Nephron progenitor cell (in vitro differentiated cells): Measurements from ENCODE around the gene CAMKK2.
A peak's percentile ranks its signal among the peaks of the same experiment; 100 is the strongest.

ENCODE experiments used
- DNase-seq: peaks from one replicate; pipeline ENCODE4 v3.0.0; 2021
- H3K27ac Mint-ChIP-seq: 2 replicates; pipeline ENCODE4 v1.8.0; 2021; ENCODE audit warnings: mild to moderate bottlenecking, moderate library complexity, mixed read lengths
- H3K27me3 Mint-ChIP-seq: 2 replicates; pipeline ENCODE4 v1.8.0; 2021; ENCODE audit warnings: mild to moderate bottlenecking, low read depth, mixed read lengths; ENCODE audit not compliant: poor library complexity
- H3K36me3 Mint-ChIP-seq: 2 replicates; pipeline ENCODE4 v1.8.0; 2021; ENCODE audit warnings: low read depth, mixed read lengths
- H3K4me1 Mint-ChIP-seq: 2 replicates; pipeline ENCODE4 v1.8.0; 2021; ENCODE audit warnings: mixed read lengths
- H3K4me3 Mint-ChIP-seq: 2 replicates; pipeline ENCODE4 v1.8.0; 2021; ENCODE audit warnings: mild to moderate bottlenecking, moderate library complexity, mixed read lengths
- H3K9me3 Mint-ChIP-seq: 2 replicates; pipeline ENCODE4 v1.8.0; 2021; ENCODE audit warnings: mild to moderate bottlenecking, moderate library complexity, mixed read lengths
- CTCF ChIP-seq: fragments of 200-600 bp; sonication (generic); IDR thresholded peaks from 2 replicates; pipeline ENCODE4 v1.5.0; 2021; ENCODE audit warnings: antibody characterized with exemption

The CAMKK2 gene

DNA sequence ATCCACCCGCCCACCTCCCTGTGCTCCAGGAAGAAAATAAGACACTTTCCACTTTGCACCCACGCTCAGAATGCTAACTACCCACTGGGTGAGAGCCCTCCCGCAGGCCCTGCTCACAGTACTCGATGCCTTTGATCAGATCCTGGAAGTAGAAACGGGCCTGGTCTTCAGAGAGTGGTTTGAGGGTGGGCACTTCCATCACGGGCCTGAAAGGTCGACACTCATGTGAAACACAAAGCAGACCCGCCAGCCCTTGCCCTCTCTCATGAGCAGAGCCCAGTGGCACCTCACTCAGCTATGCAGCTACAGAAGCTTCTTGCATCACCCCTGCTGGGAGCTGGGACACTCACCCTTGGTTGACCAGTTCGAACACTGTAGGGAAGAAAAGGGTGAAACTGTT lies 41.1 kb downstream of the CAMKK2 start:
- no peak overlapping the region for H3K4me3 Mint-ChIP-seq
- H3K4me1 Mint-ChIP-seq = peaks cover 26% of the 10 kb centered on the region
- no peak for TF ChIP-seq CTCF
- peaks cover 88% of the 10 kb centered on the region for H3K36me3 Mint-ChIP-seq
- no peak for DNase-seq
- H3K27ac Mint-ChIP-seq = no peak overlapping the region
- no peaks in the 10 kb centered on the region for H3K27me3 Mint-ChIP-seq
- no peaks in the 10 kb centered on the region for H3K9me3 Mint-ChIP-seq

DNA sequence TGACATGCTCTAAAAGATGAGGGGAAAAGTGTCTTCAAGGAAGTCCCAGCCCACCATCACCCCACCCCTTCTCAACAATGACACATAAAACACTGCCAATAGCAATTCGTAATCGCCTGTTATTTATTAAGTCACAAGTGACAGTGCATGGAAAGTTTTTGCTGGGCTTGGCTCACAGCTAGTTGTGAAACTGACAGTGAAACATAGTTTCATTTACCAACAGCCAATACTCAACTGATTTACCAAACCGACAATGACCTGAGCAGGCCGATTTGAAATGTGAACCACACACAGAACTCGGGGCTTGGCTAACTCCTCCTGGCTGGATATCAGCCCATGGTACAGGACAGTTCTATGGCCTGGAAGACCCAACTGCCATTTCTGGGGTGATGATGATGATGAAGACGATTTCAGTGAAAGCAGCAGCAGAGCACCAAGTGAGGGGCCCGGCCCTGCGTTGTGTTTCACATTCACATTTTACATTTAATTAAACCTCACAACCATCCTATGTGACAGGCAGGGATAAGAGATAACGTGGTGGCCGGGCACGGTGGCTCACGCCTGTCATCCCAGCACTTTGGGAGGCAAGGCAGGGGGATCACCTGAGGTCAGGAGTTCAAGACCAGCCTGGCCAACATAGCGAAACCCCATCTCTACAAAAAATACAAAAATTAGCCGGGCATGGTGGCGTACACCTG lies 42.7 kb downstream of the CAMKK2 start:
- H3K9me3 Mint-ChIP-seq = no peaks in the 10 kb centered on the region
- H3K4me3 Mint-ChIP-seq = no peak overlapping the region
- TF ChIP-seq CTCF = no peak
- no peak overlapping the region for H3K27ac Mint-ChIP-seq
- peaks cover 35% of the 10 kb centered on the region for H3K4me1 Mint-ChIP-seq
- DNase-seq = no peak
- H3K27me3 Mint-ChIP-seq = no peaks in the 10 kb centered on the region
- peaks cover 79% of the 10 kb centered on the region for H3K36me3 Mint-ChIP-seq

GRCh38 chr12:121252712-121253345 lies 43.7 kb downstream of the CAMKK2 start:
- Mint-ChIP-seq H3K9me3 (no peaks in the 10 kb centered on the region), H3K27ac (no peak overlapping the region), H3K4me1 (peaks cover 39% of the 10 kb centered on the region), H3K36me3 (peaks cover 72% of the 10 kb centered on the region), H3K4me3 (no peak overlapping the region), H3K27me3 (no peaks in the 10 kb centered on the region)
- no peak for DNase-seq
- no peak for TF ChIP-seq CTCF

- no peaks in the 10 kb centered on the region for H3K9me3 Mint-ChIP-seq
- DNase-seq = no peak
- H3K27me3 Mint-ChIP-seq = no peaks in the 10 kb centered on the region
- no peak overlapping the region for H3K27ac Mint-ChIP-seq
- peaks cover 34% of the 10 kb centered on the region for H3K4me1 Mint-ChIP-seq
- peaks cover 75% of the 10 kb centered on the region for H3K36me3 Mint-ChIP-seq
- H3K4me3 Mint-ChIP-seq = no peak overlapping the region
- no peak for TF ChIP-seq CTCF
Observed at GRCh38 chr12:121251838-121252237, 44.7 kb downstream of the CAMKK2 start.

- no peaks in the 10 kb centered on the region for H3K9me3 Mint-ChIP-seq
- no peaks in the 10 kb centered on the region for H3K27me3 Mint-ChIP-seq
- peaks cover 23% of the 10 kb centered on the region for H3K4me1 Mint-ChIP-seq
- DNase-seq = no peak
- no peak overlapping the region for H3K4me3 Mint-ChIP-seq
- no peak overlapping the region for H3K27ac Mint-ChIP-seq
- TF ChIP-seq CTCF = no peak
- H3K36me3 Mint-ChIP-seq = peaks cover 62% of the 10 kb centered on the region
Observed at GRCh38 chr12:121250359-121250758, 46.1 kb downstream of the CAMKK2 start.

DNA sequence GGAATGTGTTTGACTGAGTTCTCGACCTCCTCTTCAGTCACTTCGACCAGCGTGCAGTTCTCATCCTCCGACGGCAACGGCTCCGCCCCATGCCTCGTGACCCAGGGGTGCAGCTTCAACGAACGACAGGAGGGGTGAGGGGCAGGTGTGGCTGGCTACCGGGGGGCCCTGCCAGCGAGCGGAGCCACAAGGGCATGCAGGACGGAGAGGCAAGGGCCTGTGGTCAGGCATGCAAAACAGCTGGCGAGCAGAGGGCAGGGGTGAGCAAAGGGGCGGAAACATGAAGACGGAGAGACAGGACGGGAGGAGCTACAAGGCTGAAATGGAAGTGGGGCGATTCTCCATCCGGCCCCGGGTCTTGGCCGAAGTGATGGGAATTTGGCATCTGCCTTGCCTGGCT lies 47.9 kb downstream of the CAMKK2 start:
- no peak overlapping the region for H3K4me3 Mint-ChIP-seq
- DNase-seq = peak; percentile 27
- TF ChIP-seq CTCF = no peak
- no peaks in the 10 kb centered on the region for H3K27me3 Mint-ChIP-seq
- H3K27ac Mint-ChIP-seq = no peak overlapping the region
- peaks cover 50% of the 10 kb centered on the region for H3K36me3 Mint-ChIP-seq
- H3K9me3 Mint-ChIP-seq = no peaks in the 10 kb centered on the region
- H3K4me1 Mint-ChIP-seq = peaks cover 22% of the 10 kb centered on the region
